Inflammatory macrophage treated with lipopolysaccharide for 1 hour (primary cell): ENCODE results near the gene ENPP4.
"Not testable (repeated sequence)": the region's sequence is repeated elsewhere in the genome, so short reads cannot be mapped to it uniquely, and the experiment has no call there.

Experiments
- DNase-seq, 2 donors: peaks; one replicate each; pipeline ENCODE4 v3.0.0-alpha.2; 2020 to 2022

ENPP4 gene

GRCh38 chr6:46131291-46131690 is 1.5 kb downstream of the ENPP4 start:
- not testable (repeated sequence) for DNase-seq

GRCh38 chr6:46134216-46134615 is 4.4 kb downstream of the ENPP4 start:
- no peak for DNase-seq

GRCh38 chr6:46135176-46135575 is 5.4 kb downstream of the ENPP4 start:
- DNase-seq = no peak

- DNase-seq = no peak
Observed at GRCh38 chr6:46136831-46137230, 7.0 kb downstream of the ENPP4 start.

- DNase-seq = no peak
Observed at GRCh38 chr6:46137387-46137786, 7.6 kb downstream of the ENPP4 start.

- no peak for DNase-seq
Observed at GRCh38 chr6:46138281-46138680, 8.5 kb downstream of the ENPP4 start.

GRCh38 chr6:46144270-46144669 is 14.5 kb downstream of the ENPP4 start:
- DNase-seq = no peak

- not testable (repeated sequence) for DNase-seq
Observed at GRCh38 chr6:46149066-46149465, 19.3 kb downstream of the ENPP4 start.

GRCh38 chr6:46156701-46157100 is 26.9 kb downstream of the ENPP4 start:
- DNase-seq = no peak

GRCh38 chr6:46159229-46159628 is 29.4 kb downstream of the ENPP4 start:
- no peak for DNase-seq

- no peak for DNase-seq
Observed at GRCh38 chr6:46160102-46160501, 30.3 kb downstream of the ENPP4 start.

GRCh38 chr6:46170357-46171289 is 40.8 kb downstream of the ENPP4 start, which contains the start of gene ENPP5:
Gene ENPP5, minus strand, starts transcription at chr6:46170980. Its CDS starts 2,718 bp downstream, at chr6:46168262.
- DNase-seq = peak in 1 of 2 donors; percentile 12

GRCh38 chr6:46172176-46172575 is 42.4 kb downstream of the ENPP4 start:
- no peak for DNase-seq

GRCh38 chr6:46174904-46175303 is 45.1 kb downstream of the ENPP4 start:
- DNase-seq = no peak

GRCh38 chr6:46175446-46175845 is 45.7 kb downstream of the ENPP4 start:
- no peak for DNase-seq

- no peak for DNase-seq
Observed at GRCh38 chr6:46175976-46176375, 46.2 kb downstream of the ENPP4 start.

GRCh38 chr6:46184114-46184513 is 54.3 kb downstream of the ENPP4 start:
- no peak for DNase-seq

GRCh38 chr6:46186583-46186982 is 56.8 kb downstream of the ENPP4 start:
- DNase-seq = no peak

- DNase-seq = no peak
Observed at GRCh38 chr6:46189726-46190125, 59.9 kb downstream of the ENPP4 start.

- no peak for DNase-seq
Observed at GRCh38 chr6:46190889-46191288, 61.1 kb downstream of the ENPP4 start.

GRCh38 chr6:46191961-46192360 is 62.2 kb downstream of the ENPP4 start:
- no peak for DNase-seq
